ENCODE data around the gene LRRIQ3. TPM values are rescaled to one million over a fixed set of nuclear protein-coding genes. Genes with fewer than 3 reads are reported as not detected.
A peak's percentile ranks its signal among the peaks of the same experiment; 100 is the strongest.

Gene LRRIQ3, protein sequence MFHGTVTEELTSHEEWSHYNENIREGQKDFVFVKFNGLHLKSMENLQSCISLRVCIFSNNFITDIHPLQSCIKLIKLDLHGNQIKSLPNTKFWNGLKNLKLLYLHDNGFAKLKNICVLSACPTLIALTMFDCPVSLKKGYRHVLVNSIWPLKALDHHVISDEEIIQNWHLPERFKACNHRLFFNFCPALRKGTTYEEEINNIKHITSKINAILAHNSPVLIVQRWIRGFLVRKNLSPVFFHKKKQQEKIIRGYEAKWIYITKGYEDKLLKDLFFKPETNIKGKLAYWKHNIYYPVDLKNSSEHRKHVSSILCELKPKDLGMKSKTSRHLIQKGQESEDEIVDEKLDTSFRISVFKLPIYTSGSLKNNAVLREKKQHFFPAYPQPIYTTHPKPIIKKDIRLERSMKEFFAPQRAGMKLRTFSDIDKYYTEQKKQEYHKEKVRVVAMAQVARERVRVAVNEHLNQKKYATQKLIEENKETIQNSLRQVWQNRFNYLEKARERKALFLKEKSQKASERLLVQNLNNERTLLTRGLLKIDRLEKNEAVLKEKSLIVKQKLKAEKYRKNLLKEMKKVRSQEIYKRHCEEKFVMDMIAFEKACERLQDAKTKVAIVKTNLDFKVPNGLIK
- 1 to 10 TPM in 5 of 6 experiments, under 1 TPM in 1; 0.68 to 1.7 (median 1.2) TPM for total RNA-seq (2021; fragmentation: NEBNext Ultra II Directional; extraction: Animal tissue kit (Norgen Biotek cat#: 25700))
- long read RNA-seq, partial matches to known transcripts, result 2 of 3 reads
- long read RNA-seq, other reads (novel, unspliced or antisense), result 1 of 3 reads

GRCh38 chr1:74197657-74198552, at the start of gene LRRIQ3, which contains the start of gene FPGT:
Gene LRRIQ3, minus strand, starts transcription at chr1:74198176. Its CDS starts 14,492 bp downstream, at chr1:74183684.
Gene FPGT, plus strand, starts transcription at chr1:74198242. Its CDS starts 37 bp downstream, at chr1:74198279.
- Mint-ChIP-seq H3K9me3 (no peaks in the 10 kb centered on the region), H3K27me3 (ENCODE audit: insufficient read depth) (no peaks in the 10 kb centered on the region), H3K4me1 (ENCODE audit: low read depth) (peaks cover 20% of the 10 kb centered on the region), H3K27ac (peak within 1 kb of the TSS; percentile 99), H3K36me3 (ENCODE audit: low read depth) (no peaks in the 10 kb centered on the region), H3K4me3 (peak within 1 kb of the TSS; percentile 95)
- peak; percentile 96 for DNase-seq
- TF ChIP-seq, protein P1, sequence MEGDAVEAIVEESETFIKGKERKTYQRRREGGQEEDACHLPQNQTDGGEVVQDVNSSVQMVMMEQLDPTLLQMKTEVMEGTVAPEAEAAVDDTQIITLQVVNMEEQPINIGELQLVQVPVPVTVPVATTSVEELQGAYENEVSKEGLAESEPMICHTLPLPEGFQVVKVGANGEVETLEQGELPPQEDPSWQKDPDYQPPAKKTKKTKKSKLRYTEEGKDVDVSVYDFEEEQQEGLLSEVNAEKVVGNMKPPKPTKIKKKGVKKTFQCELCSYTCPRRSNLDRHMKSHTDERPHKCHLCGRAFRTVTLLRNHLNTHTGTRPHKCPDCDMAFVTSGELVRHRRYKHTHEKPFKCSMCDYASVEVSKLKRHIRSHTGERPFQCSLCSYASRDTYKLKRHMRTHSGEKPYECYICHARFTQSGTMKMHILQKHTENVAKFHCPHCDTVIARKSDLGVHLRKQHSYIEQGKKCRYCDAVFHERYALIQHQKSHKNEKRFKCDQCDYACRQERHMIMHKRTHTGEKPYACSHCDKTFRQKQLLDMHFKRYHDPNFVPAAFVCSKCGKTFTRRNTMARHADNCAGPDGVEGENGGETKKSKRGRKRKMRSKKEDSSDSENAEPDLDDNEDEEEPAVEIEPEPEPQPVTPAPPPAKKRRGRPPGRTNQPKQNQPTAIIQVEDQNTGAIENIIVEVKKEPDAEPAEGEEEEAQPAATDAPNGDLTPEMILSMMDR (IDR thresholded peaks at IDR 0.05), result no peak

DNA sequence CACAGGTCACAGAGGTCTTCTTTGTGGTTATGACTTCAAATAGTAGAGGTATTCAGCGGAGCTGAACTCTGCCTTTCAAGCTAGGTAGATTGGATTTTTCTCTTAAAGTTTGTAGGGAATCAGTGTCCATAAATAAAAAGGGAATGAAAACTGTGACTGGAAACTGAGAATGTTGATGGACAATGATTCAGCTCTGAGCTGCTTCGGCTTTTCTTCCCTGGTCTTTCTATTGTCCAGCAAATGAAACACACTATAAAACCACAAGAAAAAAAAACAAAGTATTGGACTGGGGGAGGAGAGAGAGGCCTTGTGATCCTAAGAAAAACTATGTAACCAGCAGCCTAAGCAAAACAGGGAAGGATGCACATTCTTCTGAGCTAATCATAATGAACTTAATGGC, 48.3 kb upstream of the LRRIQ3 start:
- H3K27me3 Mint-ChIP-seq (ENCODE audit: insufficient read depth), result no peaks in the 10 kb centered on the region
- H3K4me3 Mint-ChIP-seq, result no peak overlapping the region
- no peak overlapping the region for H3K27ac Mint-ChIP-seq
- TF ChIP-seq, protein P1 (IDR thresholded peaks at IDR 0.05), result no peak
- no peaks in the 10 kb centered on the region for H3K36me3 Mint-ChIP-seq (ENCODE audit: low read depth)
- no peak for DNase-seq
- H3K4me1 Mint-ChIP-seq (ENCODE audit: low read depth), result no peaks in the 10 kb centered on the region
- peaks cover 13% of the 10 kb centered on the region for H3K9me3 Mint-ChIP-seq

- Mint-ChIP-seq H3K27ac (no peak overlapping the region), H3K36me3 (ENCODE audit: low read depth) (no peaks in the 10 kb centered on the region), H3K9me3 (peaks cover 13% of the 10 kb centered on the region), H3K4me1 (ENCODE audit: low read depth) (no peaks in the 10 kb centered on the region), H3K27me3 (ENCODE audit: insufficient read depth) (no peaks in the 10 kb centered on the region), H3K4me3 (no peak overlapping the region)
- DNase-seq, result no peak
- TF ChIP-seq, protein P1 (IDR thresholded peaks at IDR 0.05), result no peak
These were observed 47.3 kb upstream of the LRRIQ3 start for GRCh38 chr1:74245168-74245772.

- no peaks in the 10 kb centered on the region for H3K36me3 Mint-ChIP-seq (ENCODE audit: low read depth)
- DNase-seq, result no peak
- H3K27me3 Mint-ChIP-seq (ENCODE audit: insufficient read depth), result no peaks in the 10 kb centered on the region
- H3K27ac Mint-ChIP-seq, result no peak overlapping the region
- H3K4me1 Mint-ChIP-seq (ENCODE audit: low read depth), result no peaks in the 10 kb centered on the region
- TF ChIP-seq, protein P1 (IDR thresholded peaks at IDR 0.05), result no peak
- H3K9me3 Mint-ChIP-seq, result peaks cover 6% of the 10 kb centered on the region
- H3K4me3 Mint-ChIP-seq, result no peak overlapping the region
These were observed 39.8 kb upstream of the LRRIQ3 start for GRCh38 chr1:74237787-74238186.

GRCh38 chr1:74237035-74237434, 39.1 kb upstream of the LRRIQ3 start:
- Mint-ChIP-seq H3K9me3 (peaks cover 10% of the 10 kb centered on the region), H3K4me3 (no peak overlapping the region), H3K36me3 (ENCODE audit: low read depth) (no peaks in the 10 kb centered on the region), H3K27me3 (ENCODE audit: insufficient read depth) (no peaks in the 10 kb centered on the region), H3K4me1 (ENCODE audit: low read depth) (no peaks in the 10 kb centered on the region), H3K27ac (no peak overlapping the region)
- TF ChIP-seq, protein P1 (IDR thresholded peaks at IDR 0.05), result no peak
- no peak for DNase-seq

All from HFFc6 (cell line).